AG09309 (cell line): ENCODE results near the gene MRPL22.
"Not testable (repeated sequence)": the region's sequence is repeated elsewhere in the genome, so short reads cannot be mapped to it uniquely, and the experiment has no call there.

Experiments
- DNase-seq: peaks from one replicate; pipeline ENCODE4 v3.0.0-alpha.2; 2010; ENCODE audit warnings: low read depth
- H3K4me3 ChIP-seq: 2 replicates; pipeline ENCODE4 v1.5.1; 2011; ENCODE audit warnings: mild to moderate bottlenecking, low read depth, low read length, moderate library complexity; ENCODE audit not compliant: control insufficient read depth
- CTCF ChIP-seq: IDR thresholded peaks from 2 replicates; pipeline ENCODE4 v1.5.1; 2011; ENCODE audit warnings: mild to moderate bottlenecking, low read depth, low read length, inconsistent platforms; ENCODE audit not compliant: insufficient read depth, control insufficient read depth; ENCODE audit errors: missing control alignments

The MRPL22 gene

GRCh38 chr5:154923441-154924430 is 17.1 kb upstream of the MRPL22 start:
- no peak for TF ChIP-seq CTCF
- DNase-seq, result no peak
- no peak overlapping the region for H3K4me3 ChIP-seq

- no peak for DNase-seq
- TF ChIP-seq CTCF, result no peak
Observed at GRCh38 chr5:154933537-154933936, 7.3 kb upstream of the MRPL22 start.

GRCh38 chr5:154934881-154935280 is 6.0 kb upstream of the MRPL22 start:
- DNase-seq, result no peak
- no peak for TF ChIP-seq CTCF
- H3K4me3 ChIP-seq, result no peak overlapping the region

More at GRCh38 chr5:154933537-154933936, 7.3 kb upstream of the MRPL22 start:
- H3K4me3 ChIP-seq, result no peak overlapping the region

GRCh38 chr5:154937186-154937717 is 3.6 kb upstream of the MRPL22 start:
- H3K4me3 ChIP-seq, result peak overlapping the region; percentile 69
- DNase-seq, result no peak
- no peak for TF ChIP-seq CTCF

GRCh38 chr5:154937718-154938466 is 3.0 kb upstream of the MRPL22 start, which contains the start of gene GEMIN5:
Gene GEMIN5, minus strand, starts transcription at chr5:154938211. Its CDS starts 78 bp downstream, at chr5:154938133.
- no peak for TF ChIP-seq CTCF
- peak within 1 kb of the TSS; percentile 69 for H3K4me3 ChIP-seq
- no peak for DNase-seq

GRCh38 chr5:154939387-154939786 is 1.5 kb upstream of the MRPL22 start:
- not testable (repeated sequence) for DNase-seq, H3K4me3 ChIP-seq
